Measurements from ENCODE around the gene B4GALT5.
"Not testable (repeated sequence)": the region's sequence is repeated elsewhere in the genome, so short reads cannot be mapped to it uniquely, and the experiment has no call there.

Gene B4GALT5

GRCh38 chr20:49633023-49633422 lies 80.7 kb downstream of the B4GALT5 start:
- TF ChIP-seq CTCF (IDR thresholded peaks at IDR 0.05; ENCODE audit: low read depth, low read length) = no peak
- DNase-seq = no peak
- H3K9me3 ChIP-seq = no peaks in the 10 kb centered on the region
- H3K4me3 ChIP-seq (ENCODE audit: low read depth, low read length) = no peak overlapping the region
- no peaks in the 10 kb centered on the region for H3K27me3 ChIP-seq
- peaks cover 38% of the 10 kb centered on the region for H3K36me3 ChIP-seq
- H3K4me1 ChIP-seq = peaks cover 24% of the 10 kb centered on the region

DNA sequence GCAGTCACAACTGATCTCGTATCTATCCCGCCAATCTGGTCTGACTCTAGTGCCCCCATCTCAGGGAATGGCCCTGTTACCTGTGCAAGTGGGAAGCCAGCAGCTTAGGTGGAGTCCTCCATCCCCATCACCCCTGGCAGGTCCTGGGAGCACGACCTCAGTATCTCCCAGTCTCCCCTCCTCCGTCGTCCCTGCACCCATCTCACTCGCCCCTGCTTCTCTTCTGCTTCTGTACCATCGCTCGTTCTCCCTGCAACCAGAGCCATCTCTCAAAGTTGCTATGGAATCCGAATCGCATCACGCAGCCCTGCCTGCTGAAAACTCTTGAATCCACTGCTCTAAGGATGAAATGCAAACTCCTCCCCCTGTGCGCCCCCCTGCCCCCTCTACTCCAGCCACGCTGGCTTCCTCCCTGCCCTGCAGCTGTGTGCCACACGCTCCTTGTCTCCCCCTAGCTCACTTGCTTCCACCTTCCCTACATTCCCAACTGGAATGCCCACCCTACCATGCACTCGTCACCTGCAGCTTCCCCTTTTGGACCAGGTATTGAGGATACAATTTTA lies 81.7 kb downstream of the B4GALT5 start:
- Histone ChIP-seq H3K4me1 (peaks cover 20% of the 10 kb centered on the region), H3K4me3 (ENCODE audit: low read depth, low read length) (no peak overlapping the region), H3K9me3 (no peaks in the 10 kb centered on the region), H3K36me3 (peaks cover 32% of the 10 kb centered on the region), H3K27me3 (no peaks in the 10 kb centered on the region)
- DNase-seq = no peak
- no peak for TF ChIP-seq CTCF (IDR thresholded peaks at IDR 0.05; ENCODE audit: low read depth, low read length)

- Histone ChIP-seq H3K4me1 (peaks cover 13% of the 10 kb centered on the region), H3K4me3 (ENCODE audit: low read depth, low read length) (no peak overlapping the region), H3K27me3 (no peaks in the 10 kb centered on the region), H3K9me3 (no peaks in the 10 kb centered on the region), H3K36me3 (peaks cover 25% of the 10 kb centered on the region)
- no peak for DNase-seq
- no peak for TF ChIP-seq CTCF (IDR thresholded peaks at IDR 0.05; ENCODE audit: low read depth, low read length)
Measured at GRCh38 chr20:49631061-49631716, 82.5 kb downstream of the B4GALT5 start.

- H3K27me3 ChIP-seq = no peaks in the 10 kb centered on the region
- peaks cover 18% of the 10 kb centered on the region for H3K36me3 ChIP-seq
- peaks cover 6% of the 10 kb centered on the region for H3K4me1 ChIP-seq
- TF ChIP-seq CTCF (IDR thresholded peaks at IDR 0.05; ENCODE audit: low read depth, low read length) = no peak
- no peaks in the 10 kb centered on the region for H3K9me3 ChIP-seq
- no peak overlapping the region for H3K4me3 ChIP-seq (ENCODE audit: low read depth, low read length)
- DNase-seq = no peak
Measured at GRCh38 chr20:49630396-49630951, 83.2 kb downstream of the B4GALT5 start.

DNA sequence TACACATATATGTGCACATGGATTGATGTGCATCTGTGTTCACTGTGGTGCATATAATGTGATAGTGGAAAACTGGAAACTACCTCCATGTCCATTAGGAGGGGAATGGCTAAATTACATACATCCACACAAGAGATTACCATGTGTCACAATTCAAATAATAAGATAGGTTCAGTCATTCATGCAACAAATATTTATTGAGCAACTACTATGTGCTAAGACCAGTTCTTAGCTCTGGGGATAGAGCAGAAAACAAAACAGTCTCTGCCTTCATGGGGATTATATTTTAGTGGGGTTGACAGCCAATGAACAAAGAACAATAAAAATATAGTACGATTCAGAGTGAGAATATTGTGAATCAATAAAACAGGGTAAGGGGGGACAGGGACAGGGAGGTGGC lies 84.1 kb downstream of the B4GALT5 start:
- TF ChIP-seq CTCF (IDR thresholded peaks at IDR 0.05; ENCODE audit: low read depth, low read length) = no peak
- no peak overlapping the region for H3K4me3 ChIP-seq (ENCODE audit: low read depth, low read length)
- H3K27me3 ChIP-seq = no peaks in the 10 kb centered on the region
- no peaks in the 10 kb centered on the region for H3K9me3 ChIP-seq
- H3K4me1 ChIP-seq = no peaks in the 10 kb centered on the region
- no peak for DNase-seq
- H3K36me3 ChIP-seq = peaks cover 11% of the 10 kb centered on the region

- not testable (repeated sequence) for H3K27me3 ChIP-seq; H3K4me1 ChIP-seq; H3K9me3 ChIP-seq; DNase-seq; H3K4me3 ChIP-seq (ENCODE audit: low read depth, low read length); H3K36me3 ChIP-seq
Measured at GRCh38 chr20:49628280-49628679, 85.4 kb downstream of the B4GALT5 start.

Measured in BE2C (cell line).